ENCODE data around the gene GET3. TPM values are rescaled to one million over a fixed set of nuclear protein-coding genes. Genes with fewer than 3 reads are reported as not detected.
"Not testable (repeated sequence)": the region's sequence is repeated elsewhere in the genome, so short reads cannot be mapped to it uniquely, and the experiment has no call there.

Gene GET3
- total and polyA plus RNA-seq, 5 donors from 2014 or later, result 37.9 to 91.2 (median 72.7) TPM

DNA sequence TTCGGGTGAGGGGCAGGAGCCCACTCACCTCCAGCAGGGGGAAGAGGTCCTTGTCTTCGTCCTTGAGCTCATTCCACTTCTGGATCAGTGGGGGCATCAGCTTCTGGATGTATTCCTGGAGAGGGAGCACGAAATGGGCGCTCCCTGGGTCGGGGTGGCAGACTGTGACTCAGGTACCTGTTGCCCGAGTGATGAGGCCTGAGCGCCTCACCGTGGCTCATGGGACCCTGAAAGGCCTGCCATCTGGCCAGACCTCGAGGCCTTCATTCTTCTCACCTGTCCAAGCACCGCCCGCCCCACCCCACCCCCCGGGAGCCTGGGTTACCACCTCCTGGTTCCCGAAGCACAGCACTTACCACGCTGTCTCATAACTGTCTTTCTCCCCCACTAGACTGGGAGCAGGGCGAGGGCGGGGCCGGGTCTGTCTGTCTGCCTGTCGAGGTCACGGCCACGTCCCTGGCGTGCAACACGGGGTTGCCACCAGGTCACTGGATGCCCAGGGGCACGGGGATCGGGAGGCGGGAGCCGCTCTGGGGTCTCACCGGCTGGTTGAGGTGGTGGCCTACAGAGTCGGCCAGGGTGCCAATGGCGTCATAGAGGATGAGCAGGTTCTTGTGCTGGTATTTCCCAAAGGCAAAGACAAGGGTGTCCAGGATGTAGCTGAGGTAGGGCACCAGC lies 31.5 kb upstream of the GET3 start:
- no peaks in the 10 kb centered on the region for H3K4me1 Mint-ChIP-seq
- Histone ChIP-seq H3K9me3 (ENCODE audit: control insufficient read depth in 2 of 2, low read length in 2 of 2) (no peaks in the 10 kb centered on the region), H3K4me3 (ENCODE audit: low read depth, low read length) (no peak overlapping the region), H3K4me1 (ENCODE audit: control insufficient read depth, insufficient read depth, low read length, poor library complexity, severe bottlenecking) (no peaks in the 10 kb centered on the region), H3K36me3 (ENCODE audit: control insufficient read depth, insufficient read depth, low read length) (peaks cover 42% of the 10 kb centered on the region), H3K27me3 (ENCODE audit: control insufficient read depth, insufficient read depth, low read length) (no peaks in the 10 kb centered on the region), H3K27ac (ENCODE audit: insufficient read depth, low read length, poor library complexity, severe bottlenecking) (no peak overlapping the region)
- DNase-seq (no peak), ATAC-seq (ENCODE audit: low read depth in 2 of 2) (no peak)
- H3K27me3 Mint-ChIP-seq, result no peaks in the 10 kb centered on the region
- no peak overlapping the region for H3K4me3 Mint-ChIP-seq
- H3K9me3 Mint-ChIP-seq, result no peaks in the 10 kb centered on the region
- peaks cover 24% of the 10 kb centered on the region for H3K36me3 Mint-ChIP-seq
- H3K27ac Mint-ChIP-seq, result no peak overlapping the region

DNA sequence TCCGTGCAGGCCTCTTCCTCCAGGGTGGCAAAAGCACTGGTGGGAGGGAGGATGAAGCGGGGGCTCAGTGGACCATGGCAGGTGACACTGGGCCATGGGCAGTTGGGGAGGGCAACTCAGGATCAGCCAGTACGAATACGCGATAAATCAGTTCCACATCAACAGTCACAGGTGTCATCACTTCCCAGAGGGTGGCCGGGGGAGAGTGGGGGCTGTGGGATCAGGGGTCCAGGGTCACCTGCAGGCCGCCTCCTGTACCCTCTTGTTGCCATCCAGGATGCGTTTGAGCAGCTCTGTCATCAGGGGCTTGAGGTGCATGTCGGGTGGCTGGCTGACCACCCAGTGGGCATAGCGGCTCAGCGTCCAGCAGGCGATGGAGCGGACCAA lies 31.0 kb upstream of the GET3 start:
- no peaks in the 10 kb centered on the region for H3K27me3 Mint-ChIP-seq
- peaks cover 24% of the 10 kb centered on the region for H3K36me3 Mint-ChIP-seq
- no peak overlapping the region for H3K27ac Mint-ChIP-seq
- no peaks in the 10 kb centered on the region for H3K4me1 ChIP-seq (ENCODE audit: control insufficient read depth, insufficient read depth, low read length, poor library complexity, severe bottlenecking)
- DNase-seq, result no peak
- no peaks in the 10 kb centered on the region for H3K4me1 Mint-ChIP-seq
- no peak overlapping the region for H3K27ac ChIP-seq (ENCODE audit: insufficient read depth, low read length, poor library complexity, severe bottlenecking)
- H3K27me3 ChIP-seq (ENCODE audit: control insufficient read depth, insufficient read depth, low read length), result no peaks in the 10 kb centered on the region
- no peak for ATAC-seq (ENCODE audit: low read depth in 2 of 2)
- no peak overlapping the region for H3K4me3 ChIP-seq (ENCODE audit: low read depth, low read length)
- no peaks in the 10 kb centered on the region for H3K9me3 ChIP-seq (ENCODE audit: control insufficient read depth in 2 of 2, low read length in 2 of 2)
- H3K4me3 Mint-ChIP-seq, result no peak overlapping the region
- peaks cover 46% of the 10 kb centered on the region for H3K36me3 ChIP-seq (ENCODE audit: control insufficient read depth, insufficient read depth, low read length)
- no peaks in the 10 kb centered on the region for H3K9me3 Mint-ChIP-seq

DNA sequence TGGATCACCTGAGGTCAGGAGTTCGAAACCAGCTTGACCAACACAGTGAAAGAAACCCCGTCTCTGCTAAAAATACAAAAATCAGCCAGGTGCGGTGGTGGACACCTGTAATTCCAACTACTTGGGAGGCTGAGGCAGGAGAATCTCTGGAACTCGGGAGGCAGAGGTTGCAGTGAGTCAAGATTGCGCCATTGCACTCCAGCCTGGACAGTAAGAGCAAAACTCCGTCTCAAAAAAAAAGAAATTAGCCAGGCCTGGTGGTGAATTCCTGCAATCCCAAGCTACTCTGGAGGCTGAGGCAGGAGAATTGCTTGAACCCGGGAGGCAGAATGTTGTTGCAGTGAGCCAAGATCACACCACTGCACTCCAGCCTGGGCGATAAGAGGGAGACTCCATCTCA lies 28.7 kb upstream of the GET3 start:
- H3K9me3 ChIP-seq (ENCODE audit: control insufficient read depth in 2 of 2, low read length in 2 of 2), result no peaks in the 10 kb centered on the region
- no peak overlapping the region for H3K27ac ChIP-seq (ENCODE audit: insufficient read depth, low read length, poor library complexity, severe bottlenecking)
- Mint-ChIP-seq H3K4me1 (no peaks in the 10 kb centered on the region), H3K27me3 (no peaks in the 10 kb centered on the region), H3K27ac (no peak overlapping the region), H3K36me3 (peaks cover 20% of the 10 kb centered on the region), H3K9me3 (no peaks in the 10 kb centered on the region), H3K4me3 (no peak overlapping the region)
- no peaks in the 10 kb centered on the region for H3K27me3 ChIP-seq (ENCODE audit: control insufficient read depth, insufficient read depth, low read length)
- no peak overlapping the region for H3K4me3 ChIP-seq (ENCODE audit: low read depth, low read length)
- H3K4me1 ChIP-seq (ENCODE audit: control insufficient read depth, insufficient read depth, low read length, poor library complexity, severe bottlenecking), result no peaks in the 10 kb centered on the region
- DNase-seq, result no peak
- peaks cover 46% of the 10 kb centered on the region for H3K36me3 ChIP-seq (ENCODE audit: control insufficient read depth, insufficient read depth, low read length)
- no peak for ATAC-seq (ENCODE audit: low read depth in 2 of 2)

DNA sequence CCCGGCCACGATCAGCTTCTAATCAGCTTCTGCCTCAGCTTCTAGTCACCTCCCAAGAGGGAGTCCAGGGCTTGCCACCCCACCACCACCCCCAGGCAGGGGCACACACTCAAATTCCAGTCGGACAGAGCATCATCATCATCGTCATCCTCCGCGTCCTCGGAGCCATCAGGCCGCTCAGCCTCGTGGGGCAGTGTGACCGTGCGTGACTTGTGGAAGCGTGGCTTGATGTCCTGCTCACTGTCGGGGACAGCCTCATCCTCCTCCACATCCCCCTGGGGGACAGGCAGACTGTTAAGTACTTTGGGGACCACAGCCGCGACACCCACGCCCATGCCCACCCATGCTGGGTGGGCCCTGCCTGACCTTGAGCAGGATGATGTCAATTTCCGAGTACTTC lies 26.1 kb upstream of the GET3 start:
- Histone ChIP-seq H3K4me1 (ENCODE audit: control insufficient read depth, insufficient read depth, low read length, poor library complexity, severe bottlenecking) (no peaks in the 10 kb centered on the region), H3K27ac (ENCODE audit: insufficient read depth, low read length, poor library complexity, severe bottlenecking) (no peak overlapping the region), H3K9me3 (ENCODE audit: control insufficient read depth in 2 of 2, low read length in 2 of 2) (no peaks in the 10 kb centered on the region), H3K4me3 (ENCODE audit: low read depth, low read length) (no peak overlapping the region), H3K27me3 (ENCODE audit: control insufficient read depth, insufficient read depth, low read length) (no peaks in the 10 kb centered on the region), H3K36me3 (ENCODE audit: control insufficient read depth, insufficient read depth, low read length) (peaks cover 42% of the 10 kb centered on the region)
- H3K4me1 Mint-ChIP-seq, result no peaks in the 10 kb centered on the region
- no peaks in the 10 kb centered on the region for H3K27me3 Mint-ChIP-seq
- peaks cover 20% of the 10 kb centered on the region for H3K36me3 Mint-ChIP-seq
- no peak overlapping the region for H3K4me3 Mint-ChIP-seq
- DNase-seq (no peak), ATAC-seq (ENCODE audit: low read depth in 2 of 2) (no peak)
- no peaks in the 10 kb centered on the region for H3K9me3 Mint-ChIP-seq
- no peak overlapping the region for H3K27ac Mint-ChIP-seq

DNA sequence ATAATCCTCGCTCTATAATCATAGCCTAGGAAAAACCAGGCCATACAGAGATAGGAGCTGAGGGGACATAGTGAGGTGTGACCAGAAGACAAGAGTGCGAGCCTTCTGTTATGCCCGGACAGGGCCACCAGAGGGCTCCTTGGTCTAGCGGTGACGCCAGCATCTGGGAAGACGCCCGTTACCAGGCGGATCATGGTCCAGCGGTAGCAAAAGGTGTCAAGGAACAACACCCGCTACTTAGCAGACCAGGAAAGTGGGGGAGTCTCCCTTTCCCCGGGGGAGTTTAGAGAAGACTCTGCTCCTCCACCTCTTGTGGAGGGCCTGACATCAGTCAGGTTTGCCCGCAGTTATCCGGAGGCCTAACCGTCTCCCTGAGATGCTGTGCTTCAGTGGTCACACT lies 25.2 kb upstream of the GET3 start:
- H3K9me3 ChIP-seq (ENCODE audit: control insufficient read depth in 2 of 2, low read length in 2 of 2); H3K4me3 Mint-ChIP-seq; DNase-seq; H3K4me1 Mint-ChIP-seq; H3K4me1 ChIP-seq (ENCODE audit: control insufficient read depth, insufficient read depth, low read length, poor library complexity, severe bottlenecking); H3K27ac Mint-ChIP-seq; H3K9me3 Mint-ChIP-seq; H3K27me3 ChIP-seq (ENCODE audit: control insufficient read depth, insufficient read depth, low read length); ATAC-seq (ENCODE audit: low read depth in 2 of 2); H3K27ac ChIP-seq (ENCODE audit: insufficient read depth, low read length, poor library complexity, severe bottlenecking); H3K4me3 ChIP-seq (ENCODE audit: low read depth, low read length); H3K27me3 Mint-ChIP-seq: not testable (repeated sequence)
- peaks cover 39% of the 10 kb centered on the region for H3K36me3 ChIP-seq (ENCODE audit: control insufficient read depth, insufficient read depth, low read length)
- H3K36me3 Mint-ChIP-seq, result peaks cover 21% of the 10 kb centered on the region

DNA sequence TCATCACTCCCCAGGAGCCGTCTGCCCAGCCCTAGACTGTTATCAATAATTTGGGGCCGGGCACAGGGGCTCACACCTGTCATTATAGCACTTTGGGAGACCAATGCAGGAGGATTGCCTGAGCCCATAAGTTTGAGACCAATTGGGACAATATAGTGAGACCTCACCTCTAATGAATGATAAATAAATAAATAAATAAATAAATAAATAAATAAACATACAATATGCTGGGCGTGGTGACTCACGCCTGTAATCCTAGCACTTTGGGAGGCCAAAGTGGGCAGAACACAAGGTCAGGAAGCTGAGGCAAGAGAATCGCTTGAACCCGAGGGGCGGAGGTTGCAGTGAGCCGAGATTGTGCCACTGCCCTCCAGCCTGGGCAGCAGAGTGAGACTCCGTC lies 24.0 kb upstream of the GET3 start:
- H3K4me3 Mint-ChIP-seq; H3K9me3 Mint-ChIP-seq; ATAC-seq (ENCODE audit: low read depth in 2 of 2); H3K27ac ChIP-seq (ENCODE audit: insufficient read depth, low read length, poor library complexity, severe bottlenecking); H3K27me3 Mint-ChIP-seq; H3K4me3 ChIP-seq (ENCODE audit: low read depth, low read length); DNase-seq; H3K4me1 ChIP-seq (ENCODE audit: control insufficient read depth, insufficient read depth, low read length, poor library complexity, severe bottlenecking); H3K27ac Mint-ChIP-seq; H3K27me3 ChIP-seq (ENCODE audit: control insufficient read depth, insufficient read depth, low read length); H3K9me3 ChIP-seq (ENCODE audit: control insufficient read depth in 2 of 2, low read length in 2 of 2); H3K4me1 Mint-ChIP-seq: not testable (repeated sequence)
- H3K36me3 ChIP-seq (ENCODE audit: control insufficient read depth, insufficient read depth, low read length), result peaks cover 40% of the 10 kb centered on the region
- H3K36me3 Mint-ChIP-seq, result peaks cover 21% of the 10 kb centered on the region

DNA sequence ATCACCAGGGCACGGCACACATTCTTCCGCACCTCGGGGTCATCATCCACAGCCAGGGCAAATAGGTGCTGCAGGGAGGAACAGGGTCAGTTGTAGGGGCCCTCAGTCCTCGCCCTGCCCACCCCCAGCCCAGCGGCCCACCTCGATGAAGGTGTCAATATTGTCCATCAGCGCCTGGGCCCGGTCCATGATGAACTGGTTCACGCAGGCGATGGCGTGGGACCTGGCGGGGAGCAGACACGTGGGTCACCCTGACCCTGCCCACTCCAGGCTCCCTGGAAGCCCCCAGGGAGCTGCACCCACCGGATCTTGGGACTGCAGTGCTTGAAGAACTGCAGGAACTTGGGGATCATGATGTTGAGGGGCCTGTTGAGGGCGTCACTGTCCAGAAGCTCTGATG lies 22.2 kb upstream of the GET3 start:
- no peak overlapping the region for H3K27ac Mint-ChIP-seq

DNA sequence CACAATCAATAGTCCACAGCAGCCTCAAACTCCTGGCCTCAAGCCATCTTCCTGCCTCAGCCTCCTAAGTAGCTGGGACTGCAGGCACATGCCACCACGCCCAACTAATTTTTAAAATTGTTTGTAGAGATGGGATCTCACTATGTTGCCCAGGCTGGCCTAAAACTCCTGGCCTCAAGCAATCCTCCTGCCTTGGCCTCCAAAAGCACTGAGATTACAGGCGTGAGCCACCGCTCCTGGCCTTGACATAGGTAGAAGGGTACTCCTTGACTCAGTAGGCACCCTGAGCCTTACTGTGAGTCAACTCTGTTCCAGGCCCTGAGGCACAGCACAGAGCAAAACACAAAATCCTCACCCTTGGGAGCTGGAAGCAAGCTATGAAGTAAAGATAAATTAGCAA lies 21.4 kb upstream of the GET3 start:
- H3K27ac ChIP-seq (ENCODE audit: insufficient read depth, low read length, poor library complexity, severe bottlenecking), result no peak overlapping the region
- no peak for DNase-seq
- Mint-ChIP-seq H3K4me1 (peaks cover 0 to 23% (median 10%) of the 10 kb centered on the region in 4 donors), H3K27ac (no peak overlapping the region), H3K4me3 (no peak overlapping the region), H3K9me3 (no peaks in the 10 kb centered on the region), H3K36me3 (peaks cover 15% of the 10 kb centered on the region), H3K27me3 (no peaks in the 10 kb centered on the region)
- ATAC-seq (ENCODE audit: low read depth in 2 of 2), result no peak
- H3K4me3 ChIP-seq (ENCODE audit: low read depth, low read length), result no peak overlapping the region
- H3K27me3 ChIP-seq (ENCODE audit: control insufficient read depth, insufficient read depth, low read length), result no peaks in the 10 kb centered on the region
- peaks cover 7% of the 10 kb centered on the region for H3K4me1 ChIP-seq (ENCODE audit: control insufficient read depth, insufficient read depth, low read length, poor library complexity, severe bottlenecking)
- H3K9me3 ChIP-seq (ENCODE audit: control insufficient read depth in 2 of 2, low read length in 2 of 2), result no peaks in the 10 kb centered on the region
- peaks cover 36% of the 10 kb centered on the region for H3K36me3 ChIP-seq (ENCODE audit: control insufficient read depth, insufficient read depth, low read length)

More for the DNA sequence above, 22.2 kb upstream of the GET3 start:
- H3K27me3 Mint-ChIP-seq, result no peaks in the 10 kb centered on the region
- Histone ChIP-seq H3K36me3 (ENCODE audit: control insufficient read depth, insufficient read depth, low read length) (peaks cover 41% of the 10 kb centered on the region), H3K27ac (ENCODE audit: insufficient read depth, low read length, poor library complexity, severe bottlenecking) (no peak overlapping the region), H3K27me3 (ENCODE audit: control insufficient read depth, insufficient read depth, low read length) (no peaks in the 10 kb centered on the region), H3K4me1 (ENCODE audit: control insufficient read depth, insufficient read depth, low read length, poor library complexity, severe bottlenecking) (no peaks in the 10 kb centered on the region), H3K4me3 (ENCODE audit: low read depth, low read length) (no peak overlapping the region), H3K9me3 (ENCODE audit: control insufficient read depth in 2 of 2, low read length in 2 of 2) (no peaks in the 10 kb centered on the region)
- peaks cover 0 to 16% (median 4%) of the 10 kb centered on the region in 4 donors for H3K4me1 Mint-ChIP-seq
- ATAC-seq (ENCODE audit: low read depth in 2 of 2), result no peak
- H3K9me3 Mint-ChIP-seq, result no peaks in the 10 kb centered on the region
- no peak for DNase-seq
- no peak overlapping the region for H3K4me3 Mint-ChIP-seq
- peaks cover 20% of the 10 kb centered on the region for H3K36me3 Mint-ChIP-seq

Data from CD4-positive, CD25-positive, alpha-beta regulatory T cell (primary cell).